MM.1S (cell line): ENCODE data around the gene MEAF6.

ENCODE experiments used
- EZH2 ChIP-seq: fragments of 300-600 bp; sonication (generic); optimal IDR thresholded peaks from 2 replicates; pipeline ENCODE3; 2017; ENCODE audit warnings: low read depth, mild to moderate bottlenecking, antibody characterized with exemption, low read length, mixed read lengths
- EZH2phosphoT487 ChIP-seq: fragments of 300-600 bp; sonication (generic); IDR thresholded peaks from 2 replicates; pipeline ENCODE4 v1.6.1; 2018; ENCODE audit warnings: antibody characterized with exemption, low read length
- TF ChIP-seq, protein P1 (sequence below): fragments of 300-600 bp; sonication (generic); IDR thresholded peaks from 2 replicates; pipeline ENCODE4 v1.5.1; 2016; ENCODE audit warnings: antibody characterized with exemption, low read length, mixed read lengths

DNA sequence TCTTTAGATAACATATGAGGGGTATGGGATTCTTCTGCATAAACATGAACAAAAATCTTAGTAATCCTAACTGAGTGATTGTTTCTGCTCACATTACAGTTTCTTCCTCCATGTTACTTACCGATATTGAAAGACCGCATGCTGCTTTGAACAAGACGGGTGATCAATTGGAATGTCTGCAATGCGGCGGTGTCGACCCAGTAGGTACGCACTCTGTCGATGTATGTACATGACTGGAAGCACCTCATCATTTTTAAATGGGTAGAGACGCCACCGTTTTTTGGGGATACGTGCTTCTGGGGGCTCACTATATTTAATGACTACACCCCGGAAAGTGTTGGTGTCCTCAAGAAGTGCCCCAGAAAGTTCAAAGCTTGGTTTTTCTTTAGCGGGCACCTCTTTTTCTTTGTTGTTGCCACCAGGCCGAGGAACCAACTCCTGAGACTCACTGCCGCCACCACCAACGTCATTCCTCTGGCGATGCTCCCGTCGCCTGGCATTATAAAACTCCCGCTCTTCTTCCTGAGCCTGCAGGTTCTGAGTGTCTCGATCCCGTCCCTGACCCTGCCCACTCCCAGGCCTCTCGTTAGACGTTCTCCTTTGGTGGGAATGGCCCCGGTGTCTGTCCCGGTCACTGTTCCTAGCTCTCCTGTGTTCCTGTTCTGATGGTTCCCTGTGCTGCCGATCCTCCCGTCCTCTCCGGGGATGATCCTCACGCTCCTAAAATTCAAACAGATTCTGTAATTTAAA, 25.6 kb upstream of the MEAF6 start:
- TF ChIP-seq, protein P1, sequence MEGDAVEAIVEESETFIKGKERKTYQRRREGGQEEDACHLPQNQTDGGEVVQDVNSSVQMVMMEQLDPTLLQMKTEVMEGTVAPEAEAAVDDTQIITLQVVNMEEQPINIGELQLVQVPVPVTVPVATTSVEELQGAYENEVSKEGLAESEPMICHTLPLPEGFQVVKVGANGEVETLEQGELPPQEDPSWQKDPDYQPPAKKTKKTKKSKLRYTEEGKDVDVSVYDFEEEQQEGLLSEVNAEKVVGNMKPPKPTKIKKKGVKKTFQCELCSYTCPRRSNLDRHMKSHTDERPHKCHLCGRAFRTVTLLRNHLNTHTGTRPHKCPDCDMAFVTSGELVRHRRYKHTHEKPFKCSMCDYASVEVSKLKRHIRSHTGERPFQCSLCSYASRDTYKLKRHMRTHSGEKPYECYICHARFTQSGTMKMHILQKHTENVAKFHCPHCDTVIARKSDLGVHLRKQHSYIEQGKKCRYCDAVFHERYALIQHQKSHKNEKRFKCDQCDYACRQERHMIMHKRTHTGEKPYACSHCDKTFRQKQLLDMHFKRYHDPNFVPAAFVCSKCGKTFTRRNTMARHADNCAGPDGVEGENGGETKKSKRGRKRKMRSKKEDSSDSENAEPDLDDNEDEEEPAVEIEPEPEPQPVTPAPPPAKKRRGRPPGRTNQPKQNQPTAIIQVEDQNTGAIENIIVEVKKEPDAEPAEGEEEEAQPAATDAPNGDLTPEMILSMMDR = no peak
- TF ChIP-seq EZH2phosphoT487 (no peak), EZH2 (no peak)
